GM12878 (cell line): ENCODE measurements around the gene ZSCAN10. TPM values are rescaled to one million over a fixed set of nuclear protein-coding genes. Genes with fewer than 3 reads are reported as not detected.

ENCODE experiments used
- ATAC-seq: fragments of 200-7000 bp; cut with Tn5 transposase; 3 replicates; pipeline ENCODE4 v1.9.1; 2020; ENCODE audit warnings: mild to moderate bottlenecking, moderate library complexity
- BruUV-seq: library from RNA; stranded (reverse); fragments of 400-500 nt; replicated peaks from 2 replicates; lab custom pipeline; 2021; lab: Mats Ljungman, UMichigan
- CTCF ChIA-PET: fragments of 300-600 bp; sonication (Branson Sonifier 250); formaldehyde crosslinking; extraction: SDS; loops from one replicate; lab custom pipeline; 2021; ENCODE audit warnings: inconsistent platforms; lab: Yijun Ruan, JAX
- POLR2A ChIA-PET: fragments of 350-600 bp; formaldehyde crosslinking; extraction: SDS; loops from one replicate; lab custom pipeline; 2021; ENCODE audit warnings: inconsistent platforms; lab: Charles Lee
- RAD21 ChIA-PET: fragments of 300-600 bp; sonication (Branson Sonifier 250); formaldehyde crosslinking; loops from one replicate; lab custom pipeline; 2023; ENCODE audit warnings: antibody characterized with exemption; ENCODE audit not compliant: unreplicated experiment; lab: Charles Lee
- SMC1A ChIA-PET: fragments of 300-600 bp; sonication (Branson Sonifier 250); formaldehyde crosslinking; loops from one replicate; lab custom pipeline; 2023; ENCODE audit not compliant: unreplicated experiment, uncharacterized antibody; lab: Charles Lee
- DNase-seq: peaks from one replicate; pipeline ENCODE4 v3.0.0-alpha.2; 2011; ENCODE audit warnings: low read depth, low spot score
- FAIRE-seq: peaks from 3 replicates; lab custom pipeline; 2011; peaks lifted over from hg19 to GRCh38; lab: Jason Lieb, UNC
- H2AFZ ChIP-seq: 2 replicates; pipeline ENCODE4 v1.6.0; 2011; ENCODE audit warnings: low read depth, low read length, control low read depth; ENCODE audit not compliant: control insufficient read depth
- H3K27ac ChIP-seq: 2 replicates; pipeline ENCODE4 v1.5.1; 2011; ENCODE audit warnings: control low read depth; ENCODE audit not compliant: control insufficient read depth, insufficient read depth
- H3K27me3 ChIP-seq, 2 experiments: replicated peaks in 1 of 2; 2 replicates each; pipeline versions ENCODE4 v1.6.0 to v1.6.1; 2011; ENCODE audit warnings: low read length in 1 of 2; ENCODE audit not compliant: control insufficient read depth in 2 of 2, insufficient read depth in 2 of 2
- H3K36me3 ChIP-seq, 2 experiments: 2 replicates each; pipeline ENCODE4 v1.5.1; 2011; ENCODE audit warnings: low read length in 1 of 2; ENCODE audit not compliant: control insufficient read depth in 2 of 2, insufficient read depth in 2 of 2
- H3K4me1 ChIP-seq: 2 replicates; pipeline ENCODE4 v1.6.1; 2011; ENCODE audit warnings: mild to moderate bottlenecking, low read length, moderate library complexity, mixed read lengths; ENCODE audit not compliant: control insufficient read depth, insufficient read depth
- H3K4me2 ChIP-seq: 2 replicates; pipeline ENCODE4 v1.6.0; 2011; ENCODE audit warnings: control low read depth; ENCODE audit not compliant: control insufficient read depth, insufficient read depth
- H3K4me3 ChIP-seq: fragments of 200-600 bp; sonication (generic); 2 replicates; pipeline ENCODE4 v1.5.1; 2016
- H3K79me2 ChIP-seq: 2 replicates; pipeline ENCODE4 v1.6.0; 2011; ENCODE audit warnings: low read length; ENCODE audit not compliant: control insufficient read depth, insufficient read depth
- H3K9ac ChIP-seq: 2 replicates; pipeline ENCODE4 v1.8.0; 2011; ENCODE audit warnings: low read length, control low read depth, mixed read lengths; ENCODE audit not compliant: control insufficient read depth, insufficient read depth
- H3K9me3 ChIP-seq: replicated peaks from 3 replicates; pipeline ENCODE4 v1.5.1; 2011; ENCODE audit warnings: mild to moderate bottlenecking, low read length; ENCODE audit not compliant: control insufficient read depth, insufficient read depth
- H4K20me1 ChIP-seq: 2 replicates; pipeline ENCODE4 v1.6.0; 2011; ENCODE audit not compliant: control insufficient read depth, insufficient read depth
- ATF7 ChIP-seq: fragments of 450-650 bp; IDR thresholded peaks from 2 replicates; pipeline ENCODE4 v1.6.1; 2016; ENCODE audit warnings: low read depth, mild to moderate bottlenecking
- BHLHE40 ChIP-seq, 2 experiments: fragments of 450-650 bp in 1 of 2; IDR thresholded peaks; 2 replicates each; pipeline ENCODE4 v1.6.1; 2011 to 2017; ENCODE audit warnings: low read depth in 2 of 2, borderline replicate concordance in 1 of 2, improper control_type of control experiment in 1 of 2, low read length in 1 of 2, mild to moderate bottlenecking in 1 of 2
- BMI1 ChIP-seq: fragments of 450-650 bp; IDR thresholded peaks from 2 replicates; pipeline ENCODE4 v1.6.1; 2016; ENCODE audit warnings: mild to moderate bottlenecking, moderate library complexity, borderline replicate concordance
- CEBPB ChIP-seq, 2 experiments: fragments of 150-350 bp in 1 of 2; IDR thresholded peaks; 2 replicates each; pipeline ENCODE4 v1.6.1; 2012 to 2014; ENCODE audit warnings: low read depth in 2 of 2, low read length in 2 of 2, borderline replicate concordance in 1 of 2, inconsistent platforms in 1 of 2
- FOXM1 ChIP-seq: IDR thresholded peaks from 2 replicates; pipeline ENCODE4 v1.6.1; 2012; ENCODE audit warnings: low read depth, mild to moderate bottlenecking, inconsistent platforms, low read length, moderate library complexity
- GABPA ChIP-seq: IDR thresholded peaks from 2 replicates; pipeline ENCODE4 v1.6.1; 2014; ENCODE audit warnings: antibody characterized with exemption, low read depth, mild to moderate bottlenecking, inconsistent platforms
- MEF2A ChIP-seq: IDR thresholded peaks from 2 replicates; pipeline ENCODE4 v1.6.1; 2011; ENCODE audit warnings: low read depth, mild to moderate bottlenecking, low read length, moderate library complexity; ENCODE audit not compliant: insufficient read depth
- NR2C1 ChIP-seq: fragments of 450-650 bp; IDR thresholded peaks from 2 replicates; pipeline ENCODE4 v1.6.1; 2017; ENCODE audit warnings: antibody characterized with exemption, mild to moderate bottlenecking, moderate library complexity
- RAD21 ChIP-seq: IDR thresholded peaks from 2 replicates; pipeline ENCODE4 v1.6.1; 2011; ENCODE audit warnings: mild to moderate bottlenecking, low read depth, low read length, moderate library complexity; ENCODE audit not compliant: insufficient read depth
- RB1 ChIP-seq: fragments of 450-650 bp; formaldehyde crosslinking; IDR thresholded peaks from 2 replicates; pipeline ENCODE4 v1.6.1; 2017; ENCODE audit warnings: mild to moderate bottlenecking, borderline replicate concordance
- SIX5 ChIP-seq: IDR thresholded peaks from 2 replicates; pipeline ENCODE4 v1.6.1; 2011; ENCODE audit warnings: mild to moderate bottlenecking, low read depth, low read length, moderate library complexity; ENCODE audit not compliant: severe bottlenecking
- SMAD1 ChIP-seq: fragments of 450-650 bp; IDR thresholded peaks from 2 replicates; pipeline ENCODE4 v1.6.1; 2018; ENCODE audit warnings: mild to moderate bottlenecking, low read depth; ENCODE audit not compliant: partially characterized antibody
- SMAD5 ChIP-seq: IDR thresholded peaks from 2 replicates; pipeline ENCODE4 v1.6.1; 2016; ENCODE audit warnings: antibody characterized with exemption, low read depth
- STAT1 ChIP-seq: fragments of 450-650 bp; conservative IDR thresholded peaks from 2 replicates; pipeline ENCODE4 v1.6.1; 2014; ENCODE audit warnings: antibody characterized with exemption, mild to moderate bottlenecking
- TAF1 ChIP-seq: IDR thresholded peaks from 2 replicates; pipeline ENCODE4 v1.6.1; 2011; ENCODE audit warnings: mild to moderate bottlenecking, low read depth, low read length, borderline replicate concordance
- ZBTB11 ChIP-seq: fragments of 450-650 bp; formaldehyde crosslinking; IDR thresholded peaks from 2 replicates; pipeline ENCODE4 v1.5.0; 2022; ENCODE audit warnings: mild to moderate bottlenecking, missing genetic modification characterization
- ZSCAN29 ChIP-seq: fragments of 450-650 bp; IDR thresholded peaks from 2 replicates; pipeline ENCODE4 v1.6.1; 2017; ENCODE audit warnings: mild to moderate bottlenecking, moderate library complexity
- WGBS: methylation state at CpG from one replicate; pipeline ENCODE4 v1.1.6; 2016; ENCODE audit warnings: low lambda C conversion rate; ENCODE audit not compliant: insufficient replicate concordance, insufficient coverage; ENCODE audit errors: missing lambda C conversion rate; 5-methylcytosine and 5-hydroxymethylcytosine counted together
- in situ Hi-C: fragments of 300-500 bp; cut with MboI; formaldehyde crosslinking; loops from 9 replicates; pipeline ENCODE4 v1.14.3; 2018; ENCODE audit warnings: mixed read lengths
- intact Hi-C: fragments of 100-400 bp; cut with micrococcal nuclease; formaldehyde crosslinking; loops from one replicate; pipeline ENCODE4 v1.14.2; 2022; ENCODE audit not compliant: unreplicated experiment
- polyA plus RNA-seq, 11 experiments: library from polyadenylated mRNA; depleted of rRNA in 4 of 11; unstranded in 6 of 11; stranded (reverse) in 5 of 11; fragments of >200 nt; fragmentation: Nextera tagmentation in 4 of 11; fragmentation: Illumina TruSeq in 1 of 11; extraction: Ambion mirVana in 4 of 11; extraction: Trizol in 1 of 11; gene quantifications; 1 replicate in 1 of 11; 2 replicates in 10 of 11; pipeline versions ENCODE4 v1.2.1 to v1.2.3, GENCODE V29; 2011 to 2016; ENCODE audit warnings: inconsistent platforms in 2 of 11, missing spikeins in 2 of 11, low read depth in 1 of 11
- total RNA-seq, 4 experiments: library from RNA; depleted of rRNA in 3 of 4; stranded (reverse); fragments of >200 nt in 3 of 4; fragmentation: Illumina TruSeq in 1 of 4; extraction: Trizol in 1 of 4; gene quantifications; 2 replicates each; pipeline versions ENCODE4 v1.2.1 to v1.2.3, GENCODE V29; 2013 to 2021

ZSCAN10 gene
- total and polyA plus RNA-seq, 10 of the 15 experiments (the other 5 are each of a cell fraction or from before 2014, with no cell fraction given) = 0.06 to 0.33 TPM; not detected in 8

GRCh38 chr16:3112881-3113574, 13.9 kb upstream of the ZSCAN10 start (continued):
- TF ChIP-seq FOXM1 = no peak
- TF ChIP-seq CEBPB (IDR thresholded peaks at IDR 0.05; ENCODE audit: borderline replicate concordance in 1 of 2, low read depth in 2 of 2, low read length in 2 of 2) = no peak
- TF ChIP-seq ATF7 = no peak
- no peak for TF ChIP-seq SMAD1
- TF ChIP-seq, all 136 proteins: peak for 0

- Histone ChIP-seq H3K27me3 (no peaks in the 10 kb centered on the region; a peak in 1 of 4 replicates), H4K20me1 (no peaks in the 10 kb centered on the region), H3K4me3 (peak within 1 kb of the TSS; percentile 55), H3K4me2 (peak within 1 kb of the TSS; percentile 50), H3K79me2 (no peaks in the 10 kb centered on the region), H2AFZ (peak within 1 kb of the TSS; percentile 42), H3K9me3 (no peaks in the 10 kb centered on the region), H3K36me3 (no peaks in the 10 kb centered on the region), H3K9ac (peak within 1 kb of the TSS; percentile 38), H3K4me1 (no peaks in the 10 kb centered on the region; the same call in 1 of the 2 replicates), H3K27ac (no peak within 1 kb of the TSS; the same call in 1 of the 2 replicates)
- in situ Hi-C loops (no loop called here), intact Hi-C loops (no loop called here)
- ChIA-PET RAD21 (interaction anchor here (1.5 kb wide), 1 partner anchor 17 kb away, joined by 7 read pairs; no protein-coding TSS in a partner anchor), CTCF (interaction anchor here (0.7 to 3.0 kb wide), 7 partner anchors 9 to 37 kb away, joined by 3 to 34 read pairs (median 4); partner anchors contain the start of gene ZNF213), POLR2A (interaction anchor here (0.9 to 1.4 kb wide), 2 partner anchors 9 to 16 kb away, joined by 3 to 5 read pairs; no protein-coding TSS in a partner anchor), SMC1A (interaction anchor here (0.7 to 1.8 kb wide), 6 partner anchors 10 to 47 kb away, joined by 3 to 7 read pairs (median 4); partner anchors contain the start of gene IL32)
- WGBS = 34% methylated on average over 21 of the region's 23 CpGs
- FAIRE-seq = no peak
- no peak for DNase-seq
- ATAC-seq = peak; percentile 44
- no TSS peak for BruUV-seq
- TF ChIP-seq BHLHE40 (IDR thresholded peaks at IDR 0.05; ENCODE audit: borderline replicate concordance in 1 of 2, low read depth in 2 of 2, low read length in 1 of 2) (no peak; a peak in 1 of 4 replicates), GABPA (peak; percentile 86), RB1 (no peak), NR2C1 (peak; percentile 23; the same call in 1 of the 2 replicates), BMI1 (no peak), SIX5 (peak; percentile 17), SMAD5 (no peak), ZSCAN29 (no peak), STAT1 (no peak), ZBTB11 (peak; percentile 85), RAD21 (no peak), MEF2A (no peak), TAF1 (peak; percentile 58; the same call in 1 of the 2 replicates)
These were observed 13.2 kb upstream of the ZSCAN10 start, which contains the start of gene ZNF205 for GRCh38 chr16:3112058-3112880. Gene ZNF205 (plus strand): TSS chr16:3112586. CDS start chr16:3113431, 845 bp downstream.
